BJ (cell line): ENCODE data around the gene IZUMO2. TPM values are rescaled to one million over a fixed set of nuclear protein-coding genes. Genes with fewer than 3 reads are reported as not detected.

Experiments
- CTCF ChIA-PET: fragments of 350-600 bp; formaldehyde crosslinking; extraction: SDS; loops from one replicate; lab custom pipeline; 2021; ENCODE audit warnings: antibody characterized with exemption, inconsistent platforms; lab: Yijun Ruan, JAX
- POLR2A ChIA-PET: fragments of 300-600 bp; sonication (Branson Sonifier 250); formaldehyde crosslinking; extraction: SDS; loops from one replicate; lab custom pipeline; 2021; ENCODE audit warnings: antibody characterized with exemption; lab: Charles Lee
- DNase-seq: peaks from one replicate; pipeline ENCODE4 v3.0.0-alpha.2; 2011; ENCODE audit warnings: low read depth
- H3K27me3 ChIP-seq: 2 replicates; pipeline ENCODE4 v1.6.0; 2011; ENCODE audit warnings: low read length; ENCODE audit not compliant: control insufficient read depth, insufficient read depth
- H3K36me3 ChIP-seq: 2 replicates; pipeline ENCODE4 v1.5.1; 2011; ENCODE audit warnings: low read length; ENCODE audit not compliant: control insufficient read depth, insufficient read depth
- H3K4me3 ChIP-seq: 2 replicates; pipeline ENCODE4 v1.5.1; 2011; ENCODE audit warnings: low read depth, mild to moderate bottlenecking, control low read depth, low read length
- polyA plus RNA-seq: library from polyadenylated mRNA; depleted of rRNA; stranded (reverse); fragments of >200 nt; gene quantifications from 2 replicates; pipeline ENCODE4 v1.2.3, GENCODE V29; 2011
- TF ChIP-seq, protein P1 (sequence below): IDR thresholded peaks from 2 replicates; pipeline ENCODE4 v1.5.1; 2011; ENCODE audit warnings: low read depth, mild to moderate bottlenecking, control low read depth, inconsistent platforms, low read length, moderate library complexity; ENCODE audit not compliant: insufficient read depth

IZUMO2 gene
- polyA plus RNA-seq, 1 experiment: not detected

DNA sequence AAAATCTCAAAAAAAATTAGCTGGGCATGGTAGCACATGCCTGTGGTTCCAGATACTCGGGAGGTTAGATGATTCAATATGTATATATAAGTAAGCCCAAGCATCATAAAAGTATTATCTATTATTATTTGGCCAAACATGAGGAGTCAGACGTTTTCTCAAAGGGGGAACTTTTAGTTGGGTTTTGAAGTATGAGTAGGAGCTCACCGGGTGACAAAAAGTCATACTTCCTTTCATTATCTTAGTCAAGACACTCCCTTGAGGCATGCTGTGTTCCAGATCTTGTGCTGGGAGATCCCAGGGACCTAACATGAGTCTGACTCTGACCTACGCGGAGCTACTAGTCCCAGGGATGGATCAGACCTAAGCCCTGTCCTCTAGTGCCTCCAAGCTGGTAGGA lies 32.1 kb upstream of the IZUMO2 start:
- no peak overlapping the region for H3K4me3 ChIP-seq
- TF ChIP-seq, protein P1, sequence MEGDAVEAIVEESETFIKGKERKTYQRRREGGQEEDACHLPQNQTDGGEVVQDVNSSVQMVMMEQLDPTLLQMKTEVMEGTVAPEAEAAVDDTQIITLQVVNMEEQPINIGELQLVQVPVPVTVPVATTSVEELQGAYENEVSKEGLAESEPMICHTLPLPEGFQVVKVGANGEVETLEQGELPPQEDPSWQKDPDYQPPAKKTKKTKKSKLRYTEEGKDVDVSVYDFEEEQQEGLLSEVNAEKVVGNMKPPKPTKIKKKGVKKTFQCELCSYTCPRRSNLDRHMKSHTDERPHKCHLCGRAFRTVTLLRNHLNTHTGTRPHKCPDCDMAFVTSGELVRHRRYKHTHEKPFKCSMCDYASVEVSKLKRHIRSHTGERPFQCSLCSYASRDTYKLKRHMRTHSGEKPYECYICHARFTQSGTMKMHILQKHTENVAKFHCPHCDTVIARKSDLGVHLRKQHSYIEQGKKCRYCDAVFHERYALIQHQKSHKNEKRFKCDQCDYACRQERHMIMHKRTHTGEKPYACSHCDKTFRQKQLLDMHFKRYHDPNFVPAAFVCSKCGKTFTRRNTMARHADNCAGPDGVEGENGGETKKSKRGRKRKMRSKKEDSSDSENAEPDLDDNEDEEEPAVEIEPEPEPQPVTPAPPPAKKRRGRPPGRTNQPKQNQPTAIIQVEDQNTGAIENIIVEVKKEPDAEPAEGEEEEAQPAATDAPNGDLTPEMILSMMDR: no peak
- ChIA-PET POLR2A (no interaction called here), CTCF (no interaction called here)
- H3K36me3 ChIP-seq: no peaks in the 10 kb centered on the region
- no peak for DNase-seq
- no peaks in the 10 kb centered on the region for H3K27me3 ChIP-seq

DNA sequence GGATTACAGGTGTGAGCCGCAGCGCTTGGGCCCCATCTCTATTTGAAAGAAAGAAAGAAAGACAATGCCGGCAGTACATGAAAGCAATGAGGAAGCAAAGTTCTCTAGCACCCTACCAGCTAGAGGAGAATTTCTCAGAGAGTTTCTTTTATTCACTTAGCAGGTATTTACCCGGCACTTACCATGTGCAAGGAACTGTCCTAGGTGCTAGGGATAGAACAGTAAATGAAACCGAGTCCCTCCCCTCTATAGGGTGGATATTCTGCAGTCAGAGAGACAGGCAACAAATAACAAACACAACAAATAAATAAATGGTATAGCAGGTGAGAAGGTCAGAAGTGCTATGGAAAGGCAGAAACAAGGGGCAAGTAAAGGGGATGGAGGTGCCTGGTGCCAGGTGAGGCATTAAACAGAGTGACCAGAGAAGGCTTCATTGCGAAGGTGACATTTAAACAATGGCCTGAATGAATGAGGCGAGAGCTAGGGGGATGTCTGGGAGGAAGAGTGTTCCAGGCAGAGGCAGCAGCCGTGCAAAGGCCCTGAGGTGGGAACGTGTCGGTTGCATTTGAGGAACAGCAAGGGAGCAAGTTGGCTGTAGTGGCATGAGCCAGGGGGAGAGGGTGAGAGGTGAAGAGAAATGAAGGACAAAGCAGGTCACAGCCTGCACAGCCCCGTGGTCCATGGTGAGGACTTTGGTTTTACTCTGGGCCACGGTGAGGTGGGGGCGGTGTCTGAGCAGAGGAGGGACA lies 29.6 kb upstream of the IZUMO2 start:
- TF ChIP-seq, protein P1: no peak
- ChIA-PET POLR2A (no interaction called here), CTCF (no interaction called here)
- H3K36me3 ChIP-seq: no peaks in the 10 kb centered on the region
- no peaks in the 10 kb centered on the region for H3K27me3 ChIP-seq
- no peak for DNase-seq
- no peak overlapping the region for H3K4me3 ChIP-seq

DNA sequence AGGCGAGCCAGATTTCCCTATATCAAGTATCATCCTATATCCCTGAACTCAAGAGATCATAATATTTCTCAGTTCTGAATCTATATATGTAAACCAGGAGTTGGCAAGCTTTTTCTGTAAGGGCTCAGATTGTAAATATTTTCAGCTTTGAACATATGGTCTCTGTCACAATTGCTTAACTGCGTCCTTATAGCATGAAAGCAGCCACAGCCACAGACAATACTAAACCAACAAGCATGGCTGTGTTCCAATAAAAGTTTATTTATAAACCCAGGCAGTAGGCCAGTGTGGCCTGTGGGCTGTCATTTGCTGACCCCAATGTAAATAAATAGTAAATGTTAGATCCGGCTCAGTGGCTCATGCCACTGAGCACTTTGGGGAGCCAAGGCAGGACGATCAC lies 28.1 kb upstream of the IZUMO2 start:
- no peak for DNase-seq
- no peaks in the 10 kb centered on the region for H3K36me3 ChIP-seq
- H3K27me3 ChIP-seq: no peaks in the 10 kb centered on the region
- ChIA-PET CTCF (no interaction called here), POLR2A (no interaction called here)
- TF ChIP-seq, protein P1: no peak
- H3K4me3 ChIP-seq: no peak overlapping the region

DNA sequence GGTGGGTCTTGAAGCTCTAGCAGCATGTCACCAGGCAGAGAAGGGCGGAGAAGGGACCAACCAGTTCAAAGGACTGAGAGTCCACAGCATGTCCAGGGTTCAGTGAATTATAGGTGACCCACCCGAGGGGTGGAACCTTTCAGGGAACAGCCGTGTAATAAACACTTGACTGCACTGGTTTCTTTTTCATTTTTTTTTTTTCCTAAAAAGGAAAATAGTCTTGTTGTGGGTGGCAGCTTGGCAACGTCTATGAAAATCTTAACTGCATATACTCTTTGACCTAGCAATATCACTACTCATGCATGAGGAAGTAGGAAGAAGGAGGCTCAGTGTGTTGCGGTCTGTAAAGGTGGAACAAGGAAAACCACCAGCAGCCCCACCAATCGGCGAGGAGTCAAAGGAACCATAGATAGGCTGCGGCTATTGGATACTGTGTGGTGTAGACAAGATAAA lies 27.4 kb upstream of the IZUMO2 start:
- TF ChIP-seq, protein P1: no peak
- H3K36me3 ChIP-seq: no peaks in the 10 kb centered on the region
- CTCF ChIA-PET: no interaction called here
- H3K4me3 ChIP-seq: no peak overlapping the region
- H3K27me3 ChIP-seq: no peaks in the 10 kb centered on the region
- POLR2A ChIA-PET: no interaction called here
- no peak for DNase-seq

DNA sequence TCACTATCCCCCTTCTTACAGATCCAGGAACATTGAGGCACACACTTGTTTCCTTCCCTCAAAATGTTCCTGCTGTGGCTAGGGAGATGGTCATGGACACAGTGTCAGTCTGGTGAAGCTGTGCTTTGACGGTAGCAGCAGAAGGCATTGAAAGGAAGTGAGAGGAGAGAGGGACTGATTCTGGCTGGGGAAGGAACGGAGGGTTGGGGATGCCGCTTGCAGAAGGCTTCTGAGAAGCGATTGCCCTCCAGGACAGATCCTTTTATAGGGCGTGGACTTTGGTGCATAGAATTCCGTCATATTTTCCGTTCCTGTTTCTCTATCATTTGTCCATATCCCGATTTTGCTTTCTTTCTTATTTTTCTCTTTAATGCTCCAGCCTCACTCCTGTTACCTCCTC lies 26.2 kb upstream of the IZUMO2 start:
- DNase-seq: no peak
- TF ChIP-seq, protein P1: no peak
- CTCF ChIA-PET: no interaction called here
- POLR2A ChIA-PET: no interaction called here
- no peaks in the 10 kb centered on the region for H3K36me3 ChIP-seq
- no peak overlapping the region for H3K4me3 ChIP-seq
- no peaks in the 10 kb centered on the region for H3K27me3 ChIP-seq
